OCI-LY1 (cell line): ENCODE measurements around the gene PLVAP.

Source experiments
- H2AFZ ChIP-seq: fragments of 200-600 bp; sonication (generic), shearing (Covaris generic); 2 replicates; pipeline ENCODE4 v1.6.0; 2014; ENCODE audit warnings: antibody characterized with exemption, mild to moderate bottlenecking, low read length
- H3F3A ChIP-seq: fragments of 200-600 bp; sonication (generic), shearing (Covaris generic); 2 replicates; pipeline ENCODE4 v1.6.0; 2014; ENCODE audit warnings: mild to moderate bottlenecking, antibody characterized with exemption, low read length, moderate library complexity; ENCODE audit not compliant: insufficient read depth
- H3K27ac ChIP-seq: fragments of 200-600 bp; sonication (generic); 2 replicates; pipeline ENCODE4 v1.5.1; 2014; ENCODE audit warnings: low read length, mixed run types, mild to moderate bottlenecking, low read depth; ENCODE audit not compliant: poor library complexity, severe bottlenecking
- H3K27me3 ChIP-seq: fragments of 200-600 bp; sonication (generic); 2 replicates; pipeline ENCODE4 v1.6.0; 2014; ENCODE audit warnings: antibody characterized with exemption, mild to moderate bottlenecking, low read length, moderate library complexity; ENCODE audit not compliant: insufficient read depth
- H3K36me3 ChIP-seq: fragments of 200-600 bp; sonication (generic); 2 replicates; pipeline ENCODE4 v1.6.1; 2014; ENCODE audit warnings: mild to moderate bottlenecking, antibody characterized with exemption, low read length, moderate library complexity, mixed read lengths; ENCODE audit not compliant: insufficient read depth
- H3K4me1 ChIP-seq: fragments of 200-600 bp; sonication (generic); 2 replicates; pipeline ENCODE4 v1.5.1; 2014; ENCODE audit warnings: mild to moderate bottlenecking, low read length, moderate library complexity; ENCODE audit not compliant: insufficient read depth, severe bottlenecking
- H3K4me2 ChIP-seq: fragments of 200-600 bp; sonication (generic), shearing (Covaris generic); 2 replicates; pipeline ENCODE4 v1.6.1; 2014; ENCODE audit warnings: low read length
- H3K4me3 ChIP-seq: fragments of 200-600 bp; sonication (generic); 2 replicates; pipeline ENCODE4 v1.5.1; 2014; ENCODE audit warnings: low read length, low read depth, mild to moderate bottlenecking, mixed read lengths; ENCODE audit not compliant: poor library complexity, severe bottlenecking
- H3K79me2 ChIP-seq: fragments of 200-600 bp; shearing (Covaris generic); 2 replicates; pipeline ENCODE4 v1.6.1; 2016; ENCODE audit warnings: mixed run types, low read length, mixed read lengths; ENCODE audit not compliant: insufficient read depth
- H3K9ac ChIP-seq: fragments of 200-600 bp; sonication (generic), shearing (Covaris generic); 2 replicates; pipeline ENCODE4 v1.6.1; 2014; ENCODE audit warnings: mild to moderate bottlenecking, low read length, mixed read lengths
- H3K9me2 ChIP-seq: fragments of 200-600 bp; sonication (generic), shearing (Covaris generic); 2 replicates; pipeline ENCODE4 v1.6.1; 2014; ENCODE audit warnings: low read depth, mild to moderate bottlenecking, low read length, mixed read lengths
- H3K9me3 ChIP-seq: fragments of 200-600 bp; shearing (Covaris generic); 2 replicates; pipeline ENCODE4 v1.6.1; 2014; ENCODE audit warnings: low read length, mixed read lengths
- H4K20me1 ChIP-seq: fragments of 200-600 bp; sonication (generic), shearing (Covaris generic); 2 replicates; pipeline ENCODE4 v1.6.0; 2016; ENCODE audit warnings: mild to moderate bottlenecking, low read length; ENCODE audit not compliant: insufficient read depth
- CTCF ChIP-seq: fragments of 200-600 bp; sonication (generic), shearing (Covaris generic); IDR thresholded peaks from 2 replicates; pipeline ENCODE4 v1.5.1; 2017; ENCODE audit warnings: mild to moderate bottlenecking, antibody characterized with exemption, low read length, moderate library complexity, mixed read lengths
- EZH2 ChIP-seq: fragments of 200-600 bp; sonication (generic), shearing (Covaris generic); IDR thresholded peaks from 2 replicates; pipeline ENCODE4 v1.8.0; 2017; ENCODE audit warnings: borderline replicate concordance, mixed run types, mild to moderate bottlenecking, antibody characterized with exemption, low read length, moderate library complexity, mixed read lengths

PLVAP gene

GRCh38 chr19:17351815-17352435 lies 25.2 kb downstream of the PLVAP start:
- Histone ChIP-seq H3K27ac (no peak overlapping the region), H3K79me2 (no peaks in the 10 kb centered on the region), H3K4me3 (no peak overlapping the region), H3F3A (no peaks in the 10 kb centered on the region), H3K9ac (no peak overlapping the region), H4K20me1 (no peaks in the 10 kb centered on the region), H3K27me3 (peaks cover 7% of the 10 kb centered on the region; the same call in 1 of the 2 replicates), H3K9me2 (no peaks in the 10 kb centered on the region), H3K9me3 (no peaks in the 10 kb centered on the region), H3K36me3 (no peaks in the 10 kb centered on the region), H2AFZ (no peak overlapping the region), H3K4me1 (no peaks in the 10 kb centered on the region), H3K4me2 (no peak overlapping the region)
- TF ChIP-seq EZH2 = no peak
- TF ChIP-seq CTCF = no peak

GRCh38 chr19:17348700-17349099 lies 28.4 kb downstream of the PLVAP start:
- Histone ChIP-seq H3K27ac (no peak overlapping the region), H3K9me2 (no peaks in the 10 kb centered on the region), H3K4me3 (no peak overlapping the region), H3K4me1 (peaks cover 4% of the 10 kb centered on the region), H2AFZ (no peak overlapping the region), H3F3A (no peaks in the 10 kb centered on the region; the same call in 1 of the 2 replicates), H3K36me3 (peaks cover 7% of the 10 kb centered on the region), H3K9me3 (no peaks in the 10 kb centered on the region), H3K27me3 (peaks cover 7% of the 10 kb centered on the region; the same call in 1 of the 2 replicates), H3K79me2 (no peaks in the 10 kb centered on the region), H3K9ac (no peak overlapping the region), H3K4me2 (no peak overlapping the region), H4K20me1 (no peaks in the 10 kb centered on the region)
- TF ChIP-seq CTCF (no peak), EZH2 (no peak)

- Histone ChIP-seq H3K9ac (no peak overlapping the region), H3K4me1 (peaks cover 4% of the 10 kb centered on the region), H3K4me3 (no peak overlapping the region), H4K20me1 (no peaks in the 10 kb centered on the region), H3K79me2 (no peaks in the 10 kb centered on the region), H3K27ac (no peak overlapping the region), H3F3A (no peaks in the 10 kb centered on the region; the same call in 1 of the 2 replicates), H3K9me2 (no peaks in the 10 kb centered on the region), H3K36me3 (peaks cover 7% of the 10 kb centered on the region), H3K27me3 (peaks cover 7% of the 10 kb centered on the region; the same call in 1 of the 2 replicates), H3K4me2 (no peak overlapping the region), H2AFZ (no peak overlapping the region), H3K9me3 (no peaks in the 10 kb centered on the region)
- no peak for TF ChIP-seq CTCF
- no peak for TF ChIP-seq EZH2
These were observed 29.3 kb downstream of the PLVAP start for GRCh38 chr19:17347877-17348276.
